ENCODE measurements around the gene ODAD3. TPM values are rescaled to one million over a fixed set of nuclear protein-coding genes. Genes with fewer than 3 reads are reported as not detected.

ODAD3 gene
- total and polyA plus RNA-seq, 12 donors: 0.17 to 2.2 (median 0.37) TPM; not detected in 1

DNA sequence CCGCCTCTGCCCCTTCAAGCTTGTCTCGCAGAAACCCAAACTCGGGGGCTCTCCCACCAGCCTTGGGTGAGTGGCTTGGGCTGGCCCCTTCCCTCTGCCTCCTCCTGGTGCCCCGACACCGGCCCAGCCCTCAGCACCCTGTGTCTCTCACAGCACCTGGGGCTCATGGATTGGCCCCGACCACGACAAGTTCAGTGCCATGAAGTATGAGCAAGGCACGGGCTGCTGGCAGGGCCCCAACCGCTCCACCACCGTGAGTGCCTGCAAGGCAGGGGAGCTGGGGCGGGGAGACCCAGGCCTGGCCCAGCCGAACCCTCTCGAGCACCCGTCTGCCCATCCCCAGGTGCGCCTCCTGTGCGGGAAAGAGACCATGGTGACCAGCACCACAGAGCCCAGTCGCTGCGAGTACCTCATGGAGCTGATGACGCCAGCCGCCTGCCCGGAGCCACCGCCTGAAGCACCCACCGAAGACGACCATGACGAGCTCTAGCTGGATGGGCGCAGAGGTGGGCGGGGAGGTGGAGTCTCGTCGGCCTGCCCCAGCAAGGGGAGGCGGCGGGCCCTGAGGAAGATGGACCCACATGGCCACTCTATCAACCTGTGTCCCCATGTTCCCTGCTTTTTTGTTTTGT, 14.1 kb upstream of the ODAD3 start:
- peaks cover 0 to 18% (median 0%) of the 10 kb centered on the region in 9 donors for H3K4me1 ChIP-seq
- peaks cover 0 to 70% (median 35%) of the 10 kb centered on the region in 9 donors for H3K36me3 ChIP-seq
- intact Hi-C loops (cut with DNase I): loop anchor here in 5 of 10 donors (5.0 to 10.0 kb wide), 3 partner anchors 72 to 157 kb away; partner anchors contain the start of gene TSPAN16 (in 2 of the 5)
- DNase-seq (no peak), ATAC-seq (no peak)
- peaks cover 0 to 8% (median 0%) of the 10 kb centered on the region in 7 donors for H3K27me3 ChIP-seq
- TF ChIP-seq, protein P1, sequence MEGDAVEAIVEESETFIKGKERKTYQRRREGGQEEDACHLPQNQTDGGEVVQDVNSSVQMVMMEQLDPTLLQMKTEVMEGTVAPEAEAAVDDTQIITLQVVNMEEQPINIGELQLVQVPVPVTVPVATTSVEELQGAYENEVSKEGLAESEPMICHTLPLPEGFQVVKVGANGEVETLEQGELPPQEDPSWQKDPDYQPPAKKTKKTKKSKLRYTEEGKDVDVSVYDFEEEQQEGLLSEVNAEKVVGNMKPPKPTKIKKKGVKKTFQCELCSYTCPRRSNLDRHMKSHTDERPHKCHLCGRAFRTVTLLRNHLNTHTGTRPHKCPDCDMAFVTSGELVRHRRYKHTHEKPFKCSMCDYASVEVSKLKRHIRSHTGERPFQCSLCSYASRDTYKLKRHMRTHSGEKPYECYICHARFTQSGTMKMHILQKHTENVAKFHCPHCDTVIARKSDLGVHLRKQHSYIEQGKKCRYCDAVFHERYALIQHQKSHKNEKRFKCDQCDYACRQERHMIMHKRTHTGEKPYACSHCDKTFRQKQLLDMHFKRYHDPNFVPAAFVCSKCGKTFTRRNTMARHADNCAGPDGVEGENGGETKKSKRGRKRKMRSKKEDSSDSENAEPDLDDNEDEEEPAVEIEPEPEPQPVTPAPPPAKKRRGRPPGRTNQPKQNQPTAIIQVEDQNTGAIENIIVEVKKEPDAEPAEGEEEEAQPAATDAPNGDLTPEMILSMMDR (IDR thresholded peaks at IDR 0.05): no peak
- no peaks in the 10 kb centered on the region for H3K9me3 ChIP-seq
- WGBS, 2 donors: 94 to 95% methylated on average over 31 of the region's 31 CpGs
- no peak overlapping the region for H3K4me3 ChIP-seq
- H3K27ac ChIP-seq: no peak overlapping the region

DNA sequence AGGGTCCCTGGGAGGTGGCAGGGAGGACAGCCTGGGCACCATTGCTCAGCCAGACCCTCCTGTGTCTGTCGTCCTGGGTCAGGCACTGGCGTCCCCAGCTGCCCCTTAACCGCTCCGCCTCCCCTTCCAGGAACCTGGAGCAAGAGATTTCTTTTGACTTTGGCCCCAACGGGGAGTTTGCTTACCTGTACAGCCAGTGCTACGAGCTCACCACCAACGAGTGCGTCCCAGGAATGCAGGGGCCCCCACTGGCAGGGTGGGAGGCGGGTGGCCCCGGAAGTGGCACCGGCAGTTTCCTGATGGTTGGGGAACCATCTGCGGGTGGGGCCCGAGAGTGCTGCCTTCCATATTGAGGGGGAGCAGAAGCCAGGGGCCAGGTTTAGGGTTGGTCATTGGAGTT, 13.5 kb upstream of the ODAD3 start:
- Histone ChIP-seq H3K9me3 (no peaks in the 10 kb centered on the region), H3K4me1 (peaks cover 0 to 25% (median 0%) of the 10 kb centered on the region in 9 donors), H3K36me3 (peaks cover 0 to 76% (median 35%) of the 10 kb centered on the region in 9 donors), H3K27me3 (peaks cover 0 to 8% (median 0%) of the 10 kb centered on the region in 7 donors), H3K4me3 (no peak overlapping the region), H3K27ac (no peak overlapping the region)
- intact Hi-C loops (cut with DNase I): loop anchor here in 5 of 10 donors (5.0 to 10.0 kb wide), 3 partner anchors 71 to 156 kb away; partner anchors contain the start of gene TSPAN16 (in 2 of the 5)
- TF ChIP-seq, protein P1 (IDR thresholded peaks at IDR 0.05): no peak
- WGBS, 2 donors: 84 to 92% methylated on average over 13 of the region's 13 CpGs
- DNase-seq (no peak), ATAC-seq (no peak)

DNA sequence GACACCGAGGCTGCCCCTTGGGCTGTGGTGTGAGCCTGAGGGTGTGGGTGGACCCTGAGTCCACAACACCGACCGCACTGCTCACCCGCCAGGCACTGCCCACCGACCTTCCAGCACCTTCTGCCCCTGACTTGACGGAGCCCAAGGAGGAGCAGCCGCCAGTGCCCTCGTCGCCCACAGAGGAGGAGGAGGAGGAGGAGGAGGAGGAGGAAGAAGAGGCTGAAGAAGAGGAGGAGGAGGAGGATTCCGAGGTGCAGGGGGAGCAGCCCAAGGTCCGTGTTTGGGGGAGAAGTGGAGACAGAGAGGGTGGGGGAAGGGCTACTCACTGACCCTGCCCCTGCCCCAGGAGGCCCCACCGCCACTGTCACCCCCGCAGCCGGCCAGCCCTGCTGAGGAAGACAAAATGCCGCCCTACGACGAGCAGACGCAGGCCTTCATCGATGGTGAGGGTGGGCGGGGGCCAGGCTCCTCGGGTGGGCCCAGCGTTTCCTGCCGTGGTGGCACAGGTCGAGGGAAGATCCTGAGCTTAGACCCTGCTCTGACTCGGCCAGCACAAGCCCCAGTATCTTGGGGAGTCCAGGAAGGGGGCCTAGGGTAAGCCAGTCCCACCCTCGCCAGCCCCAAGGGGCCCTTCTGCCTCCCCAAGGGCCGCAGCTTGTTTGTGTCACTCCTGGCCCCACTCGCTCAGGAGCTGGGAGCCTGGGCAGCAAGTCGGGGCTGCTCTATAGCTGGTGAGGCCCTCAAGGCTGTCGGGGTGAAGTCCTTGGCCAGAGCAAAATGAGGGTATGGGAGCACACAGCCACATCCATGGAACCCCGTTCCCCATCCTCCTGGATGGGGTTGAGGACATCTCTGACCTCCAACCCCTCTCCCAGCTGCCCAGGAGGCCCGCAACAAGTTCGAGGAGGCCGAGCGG, 12.7 kb upstream of the ODAD3 start:
- H3K4me1 ChIP-seq: peaks cover 0 to 27% (median 0%) of the 10 kb centered on the region in 9 donors
- ATAC-seq: peak in 2 of 8 donors; percentile 5 to 12
- DNase-seq: no peak
- intact Hi-C loops (cut with DNase I): loop anchor here in 6 of 10 donors (2.0 to 10.0 kb wide), 4 partner anchors 70 to 155 kb away; partner anchors contain the start of gene TSPAN16 (in 2 of the 6)
- TF ChIP-seq, protein P1 (IDR thresholded peaks at IDR 0.05): no peak
- WGBS, 2 donors: 90 to 91% methylated on average over 33 to 35 of the region's 35 CpGs
- H3K27ac ChIP-seq: no peak overlapping the region
- peaks cover 0 to 3% (median 0%) of the 10 kb centered on the region in 7 donors for H3K27me3 ChIP-seq
- H3K36me3 ChIP-seq: peaks cover 0 to 84% (median 35%) of the 10 kb centered on the region in 9 donors
- no peak overlapping the region for H3K4me3 ChIP-seq
- H3K9me3 ChIP-seq: no peaks in the 10 kb centered on the region

All from heart right ventricle (tissue), 16 donors.